Activated CD8-positive, alpha-beta memory T cell treated with anti-CD3 and anti-CD28 coated beads, Interleukin-2, amount 50 U/mL, for 1 hour (primary cell): Measurements from ENCODE around the gene XAGE1B.
"Not testable (repeated sequence)": the region's sequence is repeated elsewhere in the genome, so short reads cannot be mapped to it uniquely, and the experiment has no call there.

Source experiments
- DNase-seq: peaks from one replicate; pipeline ENCODE4 v3.0.0-alpha.2; 2020; ENCODE audit errors: extremely low read depth

XAGE1B gene

GRCh38 chrX:52516987-52517325 lies at the start of gene XAGE1B:
Gene XAGE1B (minus strand): TSS chrX:52517063. CDS start chrX:52515527, 1,536 bp downstream.
- not testable (repeated sequence) for DNase-seq

- DNase-seq, result no peak
These were observed 46.2 kb upstream of the XAGE1B start for GRCh38 chrX:52563105-52563504.

- no peak for DNase-seq
These were observed 41.3 kb upstream of the XAGE1B start for GRCh38 chrX:52558140-52558539.

- no peak for DNase-seq
These were observed 39.9 kb upstream of the XAGE1B start for GRCh38 chrX:52556741-52557140.

GRCh38 chrX:52553995-52554642 lies 37.3 kb upstream of the XAGE1B start:
- no peak for DNase-seq

- not testable (repeated sequence) for DNase-seq
These were observed 31.9 kb upstream of the XAGE1B start for GRCh38 chrX:52548769-52549168.

- DNase-seq, result no peak
These were observed 27.4 kb upstream of the XAGE1B start for GRCh38 chrX:52544147-52544840.

- no peak for DNase-seq
These were observed 25.4 kb upstream of the XAGE1B start for GRCh38 chrX:52542311-52542710.

GRCh38 chrX:52541051-52541450 lies 24.2 kb upstream of the XAGE1B start:
- DNase-seq, result not testable (repeated sequence)

GRCh38 chrX:52516110-52516986 lies 515 bp downstream of the XAGE1B start:
- DNase-seq, result not testable (repeated sequence)

GRCh38 chrX:52511126-52511525 lies 5.7 kb downstream of the XAGE1B start:
- DNase-seq, result not testable (repeated sequence)

- no peak for DNase-seq
These were observed 6.9 kb downstream of the XAGE1B start for GRCh38 chrX:52509916-52510315.

- DNase-seq, result no peak
These were observed 9.5 kb downstream of the XAGE1B start for GRCh38 chrX:52507331-52507730.

GRCh38 chrX:52504551-52504950 lies 12.3 kb downstream of the XAGE1B start:
- DNase-seq, result no peak

- DNase-seq, result not testable (repeated sequence)
These were observed 15.5 kb downstream of the XAGE1B start for GRCh38 chrX:52501362-52501761.

- DNase-seq, result not testable (repeated sequence)
These were observed 20.5 kb downstream of the XAGE1B start for GRCh38 chrX:52496419-52496772.

- not testable (repeated sequence) for DNase-seq
These were observed 21.1 kb downstream of the XAGE1B start, which contains the start of gene XAGE1A for GRCh38 chrX:52495545-52496418. Gene XAGE1A (plus strand): TSS chrX:52495808. CDS start chrX:52497362, 1,554 bp downstream.

- DNase-seq, result not testable (repeated sequence)
These were observed 45.6 kb downstream of the XAGE1B start for GRCh38 chrX:52471301-52471700.
